ENCODE results near the gene BHLHE23. TPM values are rescaled to one million over a fixed set of nuclear protein-coding genes. Genes with fewer than 3 reads are reported as not detected.

BHLHE23 gene
- polyA plus RNA-seq (2011; rRNA removed) (not detected in 2 replicates), polyA minus RNA-seq (2011; rRNA and poly(A)+ RNA removed) (not detected in 2 replicates)

- ChIA-PET POLR2A (interaction anchor here (0.6 kb wide), 1 partner anchor 34 kb away, joined by 3 read pairs; no protein-coding TSS in a partner anchor), CTCF (no interaction called here)
- no peak within 1 kb of the TSS for H3K4me3 ChIP-seq (ENCODE audit: low read depth, low read length)
- no peak for DNase-seq (ENCODE audit: low read depth, low spot score)
- no peak within 1 kb of the TSS for H3K27ac ChIP-seq (ENCODE audit: low read depth, low read length)
- no peak for TF ChIP-seq CTCF (IDR thresholded peaks at IDR 0.05; ENCODE audit: low read depth, low read length)
- H3K27me3 ChIP-seq (ENCODE audit: control insufficient read depth, insufficient read depth, low read length): peaks cover 89% of the 10 kb centered on the region
- H3K9me3 ChIP-seq (ENCODE audit: control insufficient read depth, insufficient read depth, low read length): no peaks in the 10 kb centered on the region; the same call in 1 of the 2 replicates
Measured at GRCh38 chr20:63006540-63007359, at the start of gene BHLHE23. BHLHE23 (minus strand) TSS chr20:63006964; CDS start chr20:63006774, 190 bp downstream.

GRCh38 chr20:63055575-63056235 lies 48.9 kb upstream of the BHLHE23 start:
- POLR2A ChIA-PET: no interaction called here

GRCh38 chr20:63054681-63055240 lies 48.0 kb upstream of the BHLHE23 start:
- ChIA-PET POLR2A (no interaction called here), CTCF (interaction anchor here (0.5 to 1.1 kb wide), 2 partner anchors 16 to 143 kb away, joined by 3 read pairs; no protein-coding TSS in a partner anchor)
- TF ChIP-seq CTCF (IDR thresholded peaks at IDR 0.05; ENCODE audit: low read depth, low read length): no peak
- DNase-seq (ENCODE audit: low read depth, low spot score): no peak
- Histone ChIP-seq H3K9me3 (ENCODE audit: control insufficient read depth, insufficient read depth, low read length) (peaks cover 10% of the 10 kb centered on the region; the same call in 1 of the 2 replicates), H3K27ac (ENCODE audit: low read depth, low read length) (no peak overlapping the region), H3K4me3 (ENCODE audit: low read depth, low read length) (no peak overlapping the region), H3K27me3 (ENCODE audit: control insufficient read depth, insufficient read depth, low read length) (peaks cover 26% of the 10 kb centered on the region)

More at GRCh38 chr20:63055575-63056235, 48.9 kb upstream of the BHLHE23 start:
- no peak for TF ChIP-seq CTCF (IDR thresholded peaks at IDR 0.05; ENCODE audit: low read depth, low read length)
- H3K9me3 ChIP-seq (ENCODE audit: control insufficient read depth, insufficient read depth, low read length): peaks cover 15% of the 10 kb centered on the region
- CTCF ChIA-PET: interaction anchor here (0.6 to 1.3 kb wide), 7 partner anchors 13 to 219 kb away, joined by 3 to 4 read pairs (median 3); no protein-coding TSS in a partner anchor
- no peak overlapping the region for H3K4me3 ChIP-seq (ENCODE audit: low read depth, low read length)
- DNase-seq (ENCODE audit: low read depth, low spot score): no peak
- peaks cover 26% of the 10 kb centered on the region for H3K27me3 ChIP-seq (ENCODE audit: control insufficient read depth, insufficient read depth, low read length)
- H3K27ac ChIP-seq (ENCODE audit: low read depth, low read length): no peak overlapping the region

- TF ChIP-seq CTCF (IDR thresholded peaks at IDR 0.05; ENCODE audit: low read depth, low read length): no peak
- POLR2A ChIA-PET: no interaction called here
- Histone ChIP-seq H3K9me3 (ENCODE audit: control insufficient read depth, insufficient read depth, low read length) (peaks cover 13% of the 10 kb centered on the region; the same call in 1 of the 2 replicates), H3K4me3 (ENCODE audit: low read depth, low read length) (no peak overlapping the region), H3K27ac (ENCODE audit: low read depth, low read length) (no peak overlapping the region), H3K27me3 (ENCODE audit: control insufficient read depth, insufficient read depth, low read length) (peaks cover 26% of the 10 kb centered on the region)
- CTCF ChIA-PET: no interaction called here
- DNase-seq (ENCODE audit: low read depth, low spot score): no peak
Measured at GRCh38 chr20:63054103-63054474, 47.3 kb upstream of the BHLHE23 start.

All from AG04450 (cell line).